Stimulated activated CD8-positive, alpha-beta memory T cell treated with anti-CD3 and anti-CD28 coated beads, Interleukin-7, amount 100 ng/mL, for 24 hours (primary cell): ENCODE data around the gene KCNB1.

Experiments used
- DNase-seq: peaks from one replicate; pipeline ENCODE4 v3.0.0-alpha.2; 2020; ENCODE audit warnings: low read depth

Gene KCNB1

DNA sequence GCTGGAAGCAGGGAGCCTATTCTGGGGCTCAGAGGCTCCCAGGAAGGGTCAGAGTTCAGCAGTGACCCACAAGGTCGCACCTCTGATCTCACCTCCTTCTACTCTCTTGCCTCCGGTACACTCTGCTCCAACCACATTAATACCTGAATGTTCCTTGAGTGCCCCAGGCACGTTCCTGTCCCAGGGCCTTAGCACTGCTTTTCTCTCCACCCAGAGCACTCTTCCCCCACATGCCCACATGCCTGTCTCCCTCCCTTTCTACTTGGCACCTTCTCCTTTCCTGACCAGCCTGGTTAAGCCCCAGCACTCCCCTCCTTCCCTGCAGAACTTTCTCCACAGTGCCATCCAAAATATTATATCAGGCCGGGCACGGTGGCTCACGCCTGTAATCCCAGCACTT lies 13.4 kb downstream of the KCNB1 start:
- DNase-seq = no peak

DNA sequence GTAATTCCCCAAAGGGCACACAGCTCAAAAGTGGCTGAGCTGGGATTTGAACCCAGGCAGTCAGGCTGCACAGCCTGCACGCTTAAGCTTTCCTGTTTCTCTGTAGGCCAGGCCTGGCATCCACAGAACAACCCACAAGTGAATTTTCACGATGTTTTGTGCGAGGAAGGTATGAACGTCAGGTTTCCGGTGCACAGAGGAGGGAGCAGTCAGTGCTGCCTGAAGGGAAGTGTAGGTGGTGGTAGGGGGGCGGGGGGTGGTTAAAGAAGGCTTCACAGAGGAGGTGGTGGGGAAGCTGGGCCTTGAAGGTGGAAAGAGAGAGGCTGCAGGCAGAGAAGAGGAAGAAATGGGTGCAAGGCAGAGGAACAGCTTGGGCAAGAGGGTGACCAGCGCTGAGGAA lies 14.1 kb downstream of the KCNB1 start:
- DNase-seq = no peak

DNA sequence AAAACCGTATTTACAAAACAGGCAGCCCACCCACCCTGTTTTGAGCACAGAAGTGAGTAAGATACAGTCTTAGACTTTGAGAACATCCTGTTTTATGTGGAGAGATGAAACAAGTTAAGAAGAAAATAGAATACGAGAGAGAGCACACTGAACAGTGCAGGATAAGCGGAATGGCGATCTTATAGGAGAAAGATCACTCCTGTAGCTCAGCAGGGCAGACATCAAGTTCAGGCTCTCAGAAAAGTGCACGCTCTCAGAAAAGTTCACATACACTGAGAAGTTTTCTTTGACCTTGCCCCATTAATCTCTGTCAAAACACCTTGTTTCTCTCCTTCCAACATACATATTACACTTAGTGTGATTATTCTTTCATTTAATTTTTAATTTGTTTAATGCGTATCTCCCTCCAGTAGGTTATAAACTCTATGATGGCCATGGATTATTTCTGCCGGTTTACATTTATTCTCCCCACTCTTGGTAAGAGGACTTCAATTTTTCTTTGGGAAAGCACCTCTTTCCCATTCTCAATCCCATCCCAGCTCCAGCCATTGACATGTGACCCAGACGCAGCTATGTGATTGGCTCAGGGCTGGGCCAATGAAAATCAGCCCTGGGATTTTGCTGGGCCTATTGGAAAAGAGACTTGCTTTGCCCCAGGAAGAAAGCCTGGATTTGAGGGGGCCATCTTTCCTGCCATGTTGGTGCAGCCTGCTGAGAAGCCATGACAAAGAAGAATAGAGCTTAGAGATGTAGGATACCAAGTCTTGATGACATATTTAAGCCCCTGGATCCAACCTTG lies 16.2 kb downstream of the KCNB1 start:
- DNase-seq = no peak

DNA sequence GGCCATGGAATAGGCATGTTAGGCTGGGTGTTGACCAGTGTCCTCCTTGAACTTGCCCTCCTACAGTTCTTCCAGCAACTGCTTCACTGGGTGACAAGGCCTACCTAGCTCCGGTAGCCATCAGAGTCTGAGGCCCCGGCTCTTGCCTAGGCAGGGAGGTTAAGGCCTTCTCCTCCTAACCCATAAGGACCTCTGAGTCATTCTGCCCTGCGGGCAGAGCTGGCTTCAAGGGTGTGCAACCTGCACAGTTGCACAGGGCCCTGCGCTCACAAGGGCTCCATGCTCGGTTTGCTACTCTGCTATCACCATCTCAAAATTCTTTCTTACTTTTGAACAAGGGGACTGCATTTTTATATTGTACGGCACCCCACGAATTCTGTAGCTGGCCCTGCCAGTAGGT lies 17.9 kb downstream of the KCNB1 start:
- DNase-seq = no peak

DNA sequence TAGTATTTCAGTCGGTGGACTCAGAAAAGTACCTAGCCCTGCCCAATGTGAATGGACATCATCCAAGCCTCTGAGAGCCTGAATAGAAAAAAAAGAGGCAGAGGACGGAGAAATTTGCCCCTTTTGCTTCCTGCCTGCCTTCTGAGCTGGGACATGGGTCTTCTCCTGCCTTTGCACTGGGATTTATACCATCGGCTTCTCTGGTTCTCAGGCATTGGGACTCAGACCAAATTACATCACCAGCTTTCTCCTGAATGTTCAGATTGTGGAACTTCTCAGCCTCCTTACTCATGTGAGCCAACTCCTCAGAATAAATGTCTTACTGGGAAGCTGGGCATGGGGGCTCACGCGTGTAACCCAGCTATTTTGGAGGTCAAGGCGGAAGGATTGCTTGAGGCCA lies 19.8 kb downstream of the KCNB1 start:
- DNase-seq = no peak

DNA sequence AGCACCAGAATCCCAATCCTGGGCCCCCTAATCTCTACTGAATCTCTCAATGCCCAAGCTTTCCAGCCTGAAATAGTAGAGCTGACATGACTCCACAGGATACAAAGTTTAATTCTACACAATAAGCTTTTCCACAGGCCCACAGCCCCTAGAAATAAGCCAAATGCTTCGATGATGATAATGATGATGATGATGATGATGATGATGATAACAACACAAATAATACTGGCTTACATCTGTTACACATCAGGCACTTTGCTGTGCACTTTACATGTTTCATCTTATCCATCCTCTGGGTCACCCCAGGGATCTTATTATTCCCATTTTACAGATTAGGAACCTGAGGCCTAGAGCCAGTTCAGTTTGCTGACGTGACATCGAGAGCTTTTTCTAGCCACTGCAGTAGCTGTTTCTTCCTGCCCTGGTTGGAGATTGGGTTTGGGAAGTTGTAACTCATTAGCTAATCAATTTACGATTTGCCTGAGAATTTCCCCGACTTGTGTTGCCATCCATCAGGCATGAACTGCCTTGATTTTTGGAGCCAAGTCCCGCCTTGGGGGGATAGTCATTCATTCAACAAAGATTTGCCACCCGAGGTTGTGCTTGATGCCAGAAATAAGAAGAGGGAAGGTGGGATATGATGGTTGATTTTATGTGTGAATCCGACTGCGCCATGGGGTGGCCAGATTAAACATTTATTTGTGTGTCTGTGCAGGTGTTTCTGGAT lies 20.4 kb downstream of the KCNB1 start:
- no peak for DNase-seq

DNA sequence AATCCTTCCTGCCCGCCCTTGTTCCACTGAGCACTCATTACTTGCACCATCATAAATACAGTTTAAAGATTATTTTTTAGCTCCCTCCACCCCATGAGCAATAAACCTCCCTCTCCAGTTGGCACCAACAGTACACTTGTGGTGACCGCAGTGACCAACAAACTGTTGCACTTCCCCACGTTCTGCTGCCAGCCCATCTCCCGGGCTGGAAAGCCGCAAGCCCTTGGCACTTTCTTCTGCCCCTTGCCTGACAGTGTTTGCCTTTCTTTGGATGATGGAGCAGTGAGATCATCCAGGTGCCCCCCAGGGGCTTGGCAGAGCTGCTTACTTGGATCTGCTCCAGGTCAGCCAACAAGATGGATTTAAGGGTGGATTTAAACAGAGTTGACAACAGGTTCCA lies 21.6 kb downstream of the KCNB1 start:
- no peak for DNase-seq

DNA sequence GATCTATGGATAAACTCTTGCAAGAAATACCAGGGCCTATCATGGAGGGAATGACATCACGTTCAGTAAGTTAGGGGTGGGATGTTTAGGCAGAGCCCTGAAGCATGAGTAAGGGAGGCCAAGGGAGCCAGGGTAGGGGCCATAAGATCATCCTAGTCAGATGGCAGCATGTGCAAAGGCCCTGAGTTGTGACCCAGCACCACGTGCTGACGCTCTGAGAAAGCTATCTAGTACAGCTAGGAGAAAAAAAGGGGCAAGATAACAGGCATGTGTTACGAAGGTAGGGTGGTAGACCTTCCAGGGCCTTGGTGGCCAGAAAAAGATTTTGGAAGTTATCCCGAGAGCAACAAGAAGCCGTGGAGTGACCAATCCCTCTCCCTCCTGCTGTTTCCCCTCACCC lies 22.3 kb downstream of the KCNB1 start:
- DNase-seq = no peak

DNA sequence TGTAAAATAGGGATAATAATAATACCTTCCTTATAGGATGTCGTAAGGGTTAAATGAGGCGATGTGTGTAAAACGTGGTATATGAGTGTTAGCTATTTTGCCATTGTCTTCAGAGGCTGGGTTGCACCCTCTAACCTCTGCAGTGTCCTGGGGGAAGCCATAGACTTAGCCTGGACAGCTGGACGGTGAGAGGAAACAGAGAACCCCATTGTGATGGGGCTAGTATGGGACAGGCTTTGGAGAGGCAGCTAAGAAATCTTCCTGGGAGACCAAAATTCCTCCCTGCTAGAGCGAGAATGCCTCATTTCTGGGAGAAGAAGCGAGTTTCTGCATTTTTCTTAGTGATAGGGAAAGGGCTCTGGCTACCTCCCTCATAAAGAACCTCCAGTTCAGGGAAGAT lies 22.8 kb downstream of the KCNB1 start:
- DNase-seq = no peak

DNA sequence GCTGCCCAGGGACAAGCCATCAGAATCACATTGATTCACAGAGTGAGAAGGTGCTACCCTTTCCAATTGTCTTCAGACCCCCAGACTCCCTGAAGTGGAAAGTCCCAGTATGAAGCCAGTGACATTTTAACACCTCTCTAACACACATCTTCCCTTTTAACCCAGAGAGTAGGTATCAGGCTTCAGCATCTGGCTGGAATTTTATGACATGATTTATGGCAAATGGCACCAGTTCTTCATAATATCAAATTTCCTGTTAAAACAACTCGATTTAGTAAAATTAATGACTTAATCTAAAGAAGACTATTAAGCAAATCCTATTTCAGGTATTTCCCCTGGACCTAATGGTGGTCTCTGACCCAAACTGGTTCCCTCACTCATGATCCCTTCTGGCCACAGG lies 25.0 kb downstream of the KCNB1 start:
- DNase-seq = no peak

DNA sequence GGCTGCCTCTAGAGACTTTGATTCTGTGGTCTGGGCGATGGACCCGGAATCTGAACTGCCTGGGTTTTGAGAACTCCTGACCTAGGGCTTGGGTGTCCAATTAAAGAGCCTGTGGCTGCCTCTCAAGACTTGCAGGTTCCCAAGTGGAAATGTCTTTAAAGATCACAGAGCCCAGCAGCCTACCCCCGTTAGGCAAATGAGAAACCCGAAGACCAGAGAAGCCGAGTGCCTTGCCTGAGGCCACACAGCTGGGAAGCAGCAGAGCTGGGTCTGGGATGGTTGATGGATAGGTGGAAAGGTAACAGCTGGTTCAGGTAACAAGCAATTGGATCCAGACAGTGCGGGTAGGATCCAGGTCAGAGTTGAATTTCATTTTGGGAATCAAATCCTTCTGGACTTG lies 25.8 kb downstream of the KCNB1 start:
- no peak for DNase-seq

DNA sequence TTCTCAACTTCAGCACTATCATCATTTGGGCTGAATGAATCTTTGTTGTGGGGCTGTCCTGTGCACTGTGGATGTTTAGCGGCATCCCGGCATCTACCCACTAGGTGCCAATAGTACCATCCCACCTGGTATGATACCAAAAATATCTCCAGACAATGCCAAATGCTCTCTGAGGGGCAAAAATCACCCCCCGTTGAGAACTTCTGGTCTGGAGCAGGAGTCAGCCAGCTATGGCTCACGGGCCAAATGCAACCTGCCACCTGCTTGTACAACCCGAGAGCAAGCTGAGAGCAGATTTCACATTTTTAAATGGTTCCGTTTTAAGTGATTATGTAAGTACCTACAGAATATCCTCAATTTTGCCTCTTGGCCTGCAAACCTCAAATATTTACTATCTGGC lies 26.8 kb downstream of the KCNB1 start:
- DNase-seq = no peak

DNA sequence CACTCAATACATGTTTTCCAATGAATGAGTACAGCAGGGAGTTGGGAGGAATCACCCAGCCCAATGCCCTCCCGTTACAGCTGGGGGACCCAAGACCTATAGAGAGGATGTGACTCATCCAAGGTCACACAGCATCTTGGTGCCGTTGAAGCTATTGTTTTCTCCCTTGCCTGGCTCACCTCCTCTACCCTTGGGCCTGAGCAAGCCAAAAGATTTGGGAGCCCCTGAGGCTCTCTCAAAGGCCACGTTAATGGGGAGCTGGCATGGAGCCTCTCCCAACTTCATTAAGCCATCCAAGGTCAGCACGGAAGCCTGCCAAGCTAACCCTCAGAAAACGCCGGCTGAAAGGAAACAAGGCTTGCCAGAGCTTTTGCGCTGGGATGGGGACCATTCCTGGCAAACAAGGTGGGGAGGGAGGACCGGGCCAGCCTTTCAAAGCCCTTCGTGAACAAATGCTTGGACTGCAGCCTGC lies 30.4 kb downstream of the KCNB1 start:
- DNase-seq = no peak

DNA sequence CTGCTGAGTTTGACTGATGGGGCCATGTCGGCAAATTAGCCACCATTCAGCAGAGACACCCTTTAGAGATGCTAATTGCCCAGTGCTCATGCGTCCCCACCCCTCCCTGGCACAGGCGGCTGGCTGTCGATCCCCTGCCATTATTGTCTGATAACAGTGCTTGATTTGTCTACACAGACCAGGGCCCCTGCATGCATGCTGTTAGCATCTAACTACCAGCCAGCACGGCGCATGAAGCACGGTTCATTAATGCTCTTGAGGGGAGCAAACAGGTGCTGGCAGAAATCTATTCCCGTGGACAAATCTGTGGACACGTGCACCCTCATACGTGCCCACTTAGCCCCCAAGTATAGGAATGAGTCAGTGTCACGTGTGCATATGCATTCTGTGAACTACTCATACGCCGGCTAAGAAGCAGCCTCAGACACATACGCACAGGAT lies 32.2 kb downstream of the KCNB1 start:
- no peak for DNase-seq

DNA sequence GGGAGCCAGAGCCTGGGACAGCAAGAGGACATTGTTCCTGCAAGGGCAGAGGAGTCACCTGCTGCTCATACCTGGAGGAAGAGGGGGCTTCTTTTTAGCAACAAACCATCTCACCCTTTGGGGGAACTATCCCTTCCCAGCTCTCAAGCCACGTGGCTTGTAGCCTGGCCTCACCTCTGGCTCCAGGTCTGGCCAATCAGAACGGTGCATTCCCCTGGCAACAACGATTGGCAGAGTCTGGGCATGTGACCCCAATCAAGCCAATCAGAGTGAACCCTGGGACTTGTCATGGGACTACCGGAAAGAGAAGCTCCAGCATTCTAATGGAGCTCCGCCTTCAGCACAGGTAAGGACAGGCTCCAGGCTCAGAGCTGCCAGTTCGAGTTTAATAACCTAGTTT lies 33.6 kb downstream of the KCNB1 start:
- DNase-seq = no peak

DNA sequence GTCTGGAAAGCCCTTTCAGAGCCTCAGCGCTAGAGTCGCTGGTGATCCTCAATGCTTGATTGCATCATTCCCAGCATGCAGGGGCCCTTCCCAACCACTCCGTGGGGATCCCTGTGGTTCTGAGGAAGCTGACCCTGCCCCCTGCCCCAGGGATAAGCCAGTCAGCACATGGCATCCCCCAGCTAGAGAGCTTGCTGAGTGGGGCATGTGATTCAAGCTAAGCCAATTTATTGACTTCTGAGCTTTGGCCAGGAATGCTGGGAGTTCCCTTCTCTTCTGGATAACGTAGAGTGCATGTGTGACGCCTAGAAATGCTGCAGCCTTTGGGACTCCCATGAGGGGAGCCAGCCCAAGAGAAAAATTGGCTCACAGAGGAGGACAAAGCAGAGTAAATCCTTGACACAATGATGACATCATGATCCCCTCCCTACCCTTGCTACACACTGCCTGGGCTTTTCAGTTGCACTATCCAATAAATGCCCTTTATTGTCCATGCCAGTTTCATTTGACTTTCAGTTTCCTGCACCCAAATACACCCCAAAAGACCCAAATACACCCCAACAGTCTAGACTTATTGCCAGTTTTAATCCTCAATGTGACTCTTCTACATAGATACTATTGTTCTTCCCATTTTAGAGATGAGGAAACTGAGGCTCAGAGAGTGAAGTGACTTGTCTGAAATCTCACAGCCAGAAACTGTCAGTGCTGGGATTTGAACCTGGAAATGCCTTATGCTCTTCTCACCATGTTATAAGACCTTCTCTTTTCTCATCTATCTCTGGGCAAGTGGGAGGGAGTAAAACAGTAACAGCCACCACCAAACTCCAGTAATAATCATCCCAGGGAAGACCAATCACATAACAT lies 34.3 kb downstream of the KCNB1 start:
- DNase-seq = no peak

DNA sequence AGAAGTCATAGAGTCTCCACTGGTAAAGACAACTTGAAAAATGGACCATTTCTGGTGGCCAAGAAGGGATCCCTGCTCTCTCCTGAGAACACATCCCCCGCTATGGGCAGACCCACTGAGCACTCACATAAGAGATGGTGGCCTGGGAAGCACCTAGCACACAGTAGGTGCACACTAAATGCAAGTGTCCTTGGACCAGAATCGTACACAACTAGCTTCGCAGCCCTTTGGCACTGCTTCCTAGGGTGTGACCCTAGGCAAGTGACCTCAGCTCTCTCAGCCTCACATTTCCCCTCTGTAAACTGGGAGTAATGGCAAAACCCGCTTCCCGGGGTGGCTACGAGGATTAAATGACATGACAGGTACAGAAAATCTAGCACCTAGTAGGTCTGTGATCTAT lies 35.1 kb downstream of the KCNB1 start:
- no peak for DNase-seq

DNA sequence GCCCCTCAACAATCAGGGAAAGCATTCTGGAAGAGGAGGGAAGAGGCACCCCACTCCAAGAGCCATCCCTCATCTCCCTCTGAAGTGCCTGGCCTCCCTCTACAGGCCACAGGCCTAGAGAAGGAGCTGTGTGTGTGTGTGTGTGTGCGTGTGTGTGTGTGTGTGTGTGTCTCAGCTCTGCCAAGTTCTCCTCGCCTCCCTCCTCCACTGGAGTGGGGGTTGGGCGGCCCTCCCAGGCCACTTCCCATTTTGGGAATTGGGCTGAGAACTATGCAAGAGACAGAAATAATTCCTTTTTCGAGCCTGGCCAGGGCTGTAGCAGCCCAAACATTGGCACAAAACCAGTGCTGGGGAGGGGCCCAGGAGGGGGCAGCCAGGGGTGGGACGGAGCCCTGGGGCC lies 35.7 kb downstream of the KCNB1 start:
- no peak for DNase-seq

DNA sequence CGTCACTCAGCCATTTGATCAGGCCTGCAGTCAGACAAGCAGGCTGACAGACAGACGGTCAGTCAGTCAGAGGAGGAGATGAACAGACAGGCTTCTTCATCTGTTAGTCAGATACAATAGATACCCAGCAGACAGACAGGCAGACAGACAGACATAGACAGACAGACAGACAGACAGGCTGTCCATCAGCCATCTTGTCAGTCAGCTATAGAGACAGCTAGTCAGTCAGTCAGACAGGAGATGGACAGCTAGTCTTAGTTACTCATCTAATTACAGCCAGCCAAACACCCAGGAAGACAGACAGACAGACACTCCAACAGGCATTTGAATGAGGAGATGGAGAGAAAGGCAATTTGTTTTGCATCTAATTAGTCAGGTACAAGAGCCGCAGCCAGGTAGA lies 36.4 kb downstream of the KCNB1 start:
- DNase-seq = no peak

DNA sequence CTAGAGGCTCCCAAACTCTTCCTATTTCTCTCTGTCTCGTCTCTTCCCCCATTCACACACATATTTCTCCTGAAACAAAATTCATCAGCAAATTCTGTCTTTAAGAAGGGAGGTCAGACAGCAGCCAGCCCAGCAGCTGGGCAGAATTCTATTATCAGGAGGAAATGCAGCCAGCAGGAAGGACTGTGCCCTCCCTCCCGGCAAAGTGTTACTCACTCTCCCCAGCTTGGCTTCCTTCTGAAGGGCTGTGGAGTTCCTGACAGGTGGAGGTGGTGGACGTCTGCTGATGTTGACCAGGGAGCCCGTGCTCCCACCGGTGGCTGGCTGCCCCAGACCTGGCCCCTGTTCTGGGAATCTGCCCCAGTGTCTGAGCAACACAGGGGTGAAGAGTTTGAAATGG lies 37.3 kb downstream of the KCNB1 start:
- DNase-seq = no peak

DNA sequence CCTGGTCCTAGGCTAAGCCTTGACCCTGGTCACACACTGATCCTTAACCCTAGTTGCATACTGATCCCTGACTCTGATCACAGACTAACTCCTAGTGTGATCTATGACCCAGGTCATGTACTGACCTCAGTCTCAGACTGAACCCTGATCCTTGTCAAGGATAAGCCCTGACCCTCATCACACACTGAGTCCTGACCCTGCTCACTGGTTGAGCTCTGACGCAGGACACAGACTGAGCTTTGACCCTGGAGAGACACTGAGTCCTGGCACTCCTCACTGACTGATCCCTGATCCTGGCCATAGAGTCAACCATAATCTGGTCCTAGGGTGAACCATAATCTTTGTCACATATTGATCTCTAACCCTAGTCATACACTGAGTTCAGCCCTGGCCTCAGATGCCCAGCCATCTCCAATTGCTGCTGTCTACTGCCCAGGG lies 37.9 kb downstream of the KCNB1 start:
- DNase-seq = no peak

DNA sequence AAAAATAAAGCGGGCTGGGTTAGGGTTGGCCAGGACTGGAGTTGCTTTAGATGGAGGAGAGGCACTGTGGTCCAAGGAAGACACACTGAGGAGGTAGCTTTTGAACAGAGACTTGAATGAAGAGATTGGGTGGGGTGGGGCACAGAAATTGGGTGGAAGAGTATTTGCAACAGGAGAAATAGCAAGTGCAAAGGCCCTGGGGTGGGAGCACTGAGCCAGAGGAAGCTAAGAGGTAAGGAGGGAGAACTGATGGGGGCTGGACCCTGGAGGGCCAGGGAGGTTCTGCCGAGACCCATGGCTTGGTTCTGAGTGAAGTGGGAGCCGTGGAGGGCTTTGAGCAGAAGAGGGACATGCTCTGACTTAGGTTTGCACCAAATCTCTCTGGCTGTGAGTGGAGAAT lies 45.4 kb downstream of the KCNB1 start:
- DNase-seq = no peak

DNA sequence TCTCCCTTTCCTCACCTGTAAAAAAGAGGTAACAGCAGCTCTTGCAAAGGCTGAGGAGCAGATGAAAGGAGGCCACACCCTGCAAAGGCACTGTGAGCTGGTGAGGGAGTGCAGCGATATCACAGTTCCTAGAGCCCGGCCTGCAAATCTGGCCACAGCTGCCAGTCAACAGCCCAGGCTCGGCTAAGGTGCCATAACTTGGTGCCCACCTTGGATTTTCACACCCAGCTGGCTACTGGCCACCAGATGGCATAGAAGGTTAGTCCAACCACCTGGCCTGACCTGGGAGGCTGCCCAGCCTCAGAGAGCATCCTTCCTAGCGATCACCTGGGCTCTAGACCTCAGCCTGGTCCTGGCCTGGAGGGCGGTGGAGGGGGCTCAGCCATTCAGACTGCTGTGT lies 46.8 kb downstream of the KCNB1 start:
- no peak for DNase-seq
